ENCODE measurements around the gene MSI1.

DNA sequence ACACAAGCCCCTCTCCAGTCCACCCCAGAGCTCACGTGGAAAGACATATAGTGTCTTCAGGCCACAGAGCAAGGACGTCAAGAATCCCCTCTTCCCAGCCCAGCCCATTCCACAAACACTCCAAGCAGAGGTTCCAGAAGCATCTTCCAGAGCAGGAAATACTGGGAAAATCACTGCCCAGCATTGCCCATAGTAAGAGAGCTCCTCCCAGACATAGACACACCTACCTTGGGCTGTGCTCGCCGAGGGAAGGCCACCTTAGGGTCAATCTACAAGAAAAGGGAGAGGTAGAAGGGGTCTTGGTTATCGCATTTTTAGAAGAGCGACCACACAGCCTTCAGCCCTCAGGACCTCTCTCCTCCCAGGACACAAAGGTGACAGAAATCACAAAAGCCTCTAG, 4.5 kb downstream of the MSI1 start:
- TF ChIP-seq, protein P1, sequence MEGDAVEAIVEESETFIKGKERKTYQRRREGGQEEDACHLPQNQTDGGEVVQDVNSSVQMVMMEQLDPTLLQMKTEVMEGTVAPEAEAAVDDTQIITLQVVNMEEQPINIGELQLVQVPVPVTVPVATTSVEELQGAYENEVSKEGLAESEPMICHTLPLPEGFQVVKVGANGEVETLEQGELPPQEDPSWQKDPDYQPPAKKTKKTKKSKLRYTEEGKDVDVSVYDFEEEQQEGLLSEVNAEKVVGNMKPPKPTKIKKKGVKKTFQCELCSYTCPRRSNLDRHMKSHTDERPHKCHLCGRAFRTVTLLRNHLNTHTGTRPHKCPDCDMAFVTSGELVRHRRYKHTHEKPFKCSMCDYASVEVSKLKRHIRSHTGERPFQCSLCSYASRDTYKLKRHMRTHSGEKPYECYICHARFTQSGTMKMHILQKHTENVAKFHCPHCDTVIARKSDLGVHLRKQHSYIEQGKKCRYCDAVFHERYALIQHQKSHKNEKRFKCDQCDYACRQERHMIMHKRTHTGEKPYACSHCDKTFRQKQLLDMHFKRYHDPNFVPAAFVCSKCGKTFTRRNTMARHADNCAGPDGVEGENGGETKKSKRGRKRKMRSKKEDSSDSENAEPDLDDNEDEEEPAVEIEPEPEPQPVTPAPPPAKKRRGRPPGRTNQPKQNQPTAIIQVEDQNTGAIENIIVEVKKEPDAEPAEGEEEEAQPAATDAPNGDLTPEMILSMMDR (IDR thresholded peaks at IDR 0.05), result no peak
- TF ChIP-seq EP300 (IDR thresholded peaks at IDR 0.05) (no peak), POLR2A (IDR thresholded peaks at IDR 0.05; ENCODE audit: low read depth) (no peak)

All from esophagus muscularis mucosa (tissue), 4 donors.